GM12801 (cell line): ENCODE results near the gene LDLRAD4.

Experiments used
- CTCF ChIP-seq: IDR thresholded peaks from one replicate; pipeline ENCODE4 v1.5.1; 2011; ENCODE audit warnings: control low read depth; ENCODE audit not compliant: insufficient read length; ENCODE audit errors: extremely low read depth

LDLRAD4 gene

GRCh38 chr18:13392029-13392750 is 173.6 kb downstream of the LDLRAD4 start:
- TF ChIP-seq CTCF: no peak

DNA sequence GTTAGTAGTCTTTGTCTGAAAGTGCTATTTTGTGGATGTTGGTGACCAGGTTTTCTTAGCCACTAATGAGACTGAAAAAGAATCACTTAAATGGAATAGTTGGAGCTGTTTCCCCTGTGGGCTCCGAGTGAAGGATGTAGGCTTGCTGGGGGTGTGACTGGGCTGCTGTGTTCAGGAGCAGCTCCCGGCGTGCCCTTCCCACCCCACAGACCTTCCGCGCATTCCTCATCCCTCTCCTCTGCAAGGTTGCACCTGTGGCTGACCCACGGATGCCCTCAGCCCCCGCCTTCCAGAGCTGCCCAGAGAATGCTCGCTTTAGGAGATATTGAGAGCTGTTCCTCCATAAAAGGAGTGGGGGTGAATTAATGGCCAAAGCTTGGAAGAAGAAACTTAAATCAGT is 174.3 kb downstream of the LDLRAD4 start:
- no peak for TF ChIP-seq CTCF

DNA sequence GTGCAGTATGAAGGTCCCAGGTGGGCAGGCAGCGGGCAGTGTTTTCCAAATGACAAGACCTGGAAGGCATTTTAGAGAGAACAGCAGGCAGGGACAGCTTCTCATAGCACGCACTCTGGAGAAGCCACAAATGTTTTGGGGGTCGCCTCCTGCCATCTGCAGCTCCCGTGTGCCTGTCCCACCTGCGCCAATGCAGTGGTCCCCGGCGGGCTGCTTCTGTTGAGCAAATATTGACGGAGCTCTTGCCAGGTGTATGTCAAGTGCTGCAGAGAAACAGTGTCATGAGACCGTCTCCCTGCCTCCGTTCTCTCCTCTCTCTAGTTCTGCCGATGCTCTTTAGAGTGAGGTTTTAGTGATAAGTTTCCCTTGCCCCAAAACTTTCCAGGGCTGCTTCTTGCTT is 174.8 kb downstream of the LDLRAD4 start:
- TF ChIP-seq CTCF: no peak

DNA sequence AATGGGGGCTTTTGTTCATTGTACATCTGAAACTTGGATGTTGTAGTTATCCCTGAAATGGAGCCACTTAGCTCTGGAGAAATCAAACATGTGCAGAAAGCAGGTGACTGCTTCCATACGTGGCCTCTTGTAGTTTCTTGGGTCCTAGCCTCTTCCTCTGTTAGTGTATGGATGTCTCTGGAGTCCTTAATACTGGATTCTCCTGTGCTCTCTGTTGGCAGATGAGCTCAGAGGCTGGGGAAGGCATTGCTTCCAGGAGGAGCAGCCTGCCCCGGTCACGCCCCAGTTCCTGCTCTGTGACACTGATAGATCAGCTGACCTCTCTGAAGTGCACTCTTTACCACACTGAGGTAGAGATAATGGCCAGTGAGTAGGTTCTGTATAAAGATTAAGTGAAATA is 176.2 kb downstream of the LDLRAD4 start:
- TF ChIP-seq CTCF: no peak

DNA sequence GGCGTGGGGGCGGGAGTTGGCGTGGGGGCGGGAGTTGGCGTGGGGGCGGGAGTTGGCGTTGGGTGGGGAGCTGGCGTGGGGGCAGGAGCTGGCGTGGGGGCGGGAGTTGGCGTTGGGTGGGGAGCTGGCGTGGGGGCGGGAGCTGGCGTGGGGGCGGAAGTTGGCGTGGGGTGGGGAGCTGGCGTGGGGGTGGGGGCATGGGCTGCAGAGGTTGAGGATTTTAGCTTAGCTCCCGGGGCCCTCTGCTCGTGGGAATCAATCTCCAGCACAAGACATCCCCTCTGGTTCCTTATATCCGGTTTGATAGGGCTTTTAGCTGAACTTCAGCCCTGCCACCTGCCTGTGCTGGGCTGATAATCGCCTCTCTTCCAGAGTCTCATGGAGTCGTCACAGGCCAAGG is 177.0 kb downstream of the LDLRAD4 start:
- no peak for TF ChIP-seq CTCF

DNA sequence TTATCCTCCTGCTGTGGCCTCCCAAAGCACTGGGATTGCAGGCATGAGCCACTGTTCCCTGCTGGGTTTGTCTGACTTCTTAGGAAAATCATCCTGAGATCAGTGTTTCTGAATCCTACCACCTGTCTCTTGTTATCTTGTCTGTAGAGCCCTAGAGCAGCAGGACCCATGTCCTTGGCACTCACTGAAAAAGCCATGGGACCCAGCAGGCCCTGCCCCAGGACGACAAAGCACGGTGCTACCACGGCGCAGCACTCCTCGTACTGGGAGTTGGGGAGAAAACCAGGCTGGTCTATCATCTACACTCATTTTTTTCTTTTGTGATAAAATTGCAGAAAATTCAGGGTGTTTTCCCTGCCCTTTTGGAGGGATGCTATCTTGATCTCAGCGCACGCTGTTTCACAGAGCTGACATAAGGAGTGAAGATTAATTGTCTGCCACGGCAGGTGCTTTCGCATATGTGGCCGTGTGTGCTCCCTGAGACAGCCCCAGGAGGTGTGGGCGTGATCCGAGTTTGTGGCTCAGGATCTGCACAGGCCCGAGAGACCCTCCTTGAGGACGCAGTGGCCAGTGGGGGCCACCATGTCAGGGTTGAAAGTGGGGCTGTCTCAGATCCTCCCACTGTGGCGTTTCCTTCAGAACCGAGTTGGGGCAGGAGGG is 179.1 kb downstream of the LDLRAD4 start:
- TF ChIP-seq CTCF: no peak

DNA sequence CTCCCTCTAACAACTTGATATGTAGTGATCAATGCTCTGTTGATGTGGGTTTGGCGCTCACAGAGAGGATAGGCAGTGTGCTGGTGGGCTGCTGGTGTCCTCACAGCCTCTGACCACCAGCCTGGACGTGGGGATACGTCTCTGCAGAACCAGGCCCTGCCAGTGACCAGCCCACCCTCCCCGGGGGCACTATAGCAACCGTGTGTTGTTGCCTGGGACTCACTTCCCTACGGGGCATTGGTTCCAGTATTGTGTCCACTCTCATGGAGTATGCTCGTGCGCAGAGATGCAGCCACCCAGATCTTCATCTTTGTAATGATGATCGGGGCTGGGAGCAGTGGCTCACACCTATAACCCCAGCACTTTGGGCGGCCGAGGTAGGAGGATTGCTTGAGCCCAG is 180.1 kb downstream of the LDLRAD4 start:
- TF ChIP-seq CTCF: no peak
